ENCODE data around the gene CAPN11.
"Not testable (repeated sequence)": the region's sequence is repeated elsewhere in the genome, so short reads cannot be mapped to it uniquely, and the experiment has no call there.

CAPN11 gene

DNA sequence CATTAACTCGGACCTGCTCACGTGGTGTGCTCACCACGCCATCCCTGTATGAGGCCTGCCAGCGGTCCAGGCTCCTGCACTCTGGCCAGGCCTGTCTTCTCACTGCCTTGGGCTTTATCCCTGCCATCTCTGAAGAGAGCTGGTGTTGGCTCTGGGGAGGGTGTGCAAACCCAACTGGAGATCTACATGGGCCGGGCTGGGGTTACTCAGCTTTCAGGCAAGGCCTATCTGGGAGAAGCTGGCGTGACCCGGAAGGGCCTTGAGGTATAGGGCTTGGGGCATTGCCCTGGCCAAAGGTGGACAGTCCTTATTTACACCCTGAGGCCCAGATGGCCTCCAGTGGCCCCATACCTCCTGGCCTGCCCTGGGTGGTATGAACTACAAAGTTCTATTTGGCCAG is 69.8 kb downstream of the CAPN11 start:
- Mint-ChIP-seq H3K36me3 (ENCODE audit: low read depth) (peaks cover 18% of the 10 kb centered on the region), H3K27ac (peak overlapping the region; percentile 91), H3K27me3 (ENCODE audit: low read depth, poor library complexity) (no peaks in the 10 kb centered on the region), H3K4me1 (peaks cover 80% of the 10 kb centered on the region), H3K9me3 (no peaks in the 10 kb centered on the region), H3K4me3 (no peak overlapping the region)
- TF ChIP-seq, protein P1, sequence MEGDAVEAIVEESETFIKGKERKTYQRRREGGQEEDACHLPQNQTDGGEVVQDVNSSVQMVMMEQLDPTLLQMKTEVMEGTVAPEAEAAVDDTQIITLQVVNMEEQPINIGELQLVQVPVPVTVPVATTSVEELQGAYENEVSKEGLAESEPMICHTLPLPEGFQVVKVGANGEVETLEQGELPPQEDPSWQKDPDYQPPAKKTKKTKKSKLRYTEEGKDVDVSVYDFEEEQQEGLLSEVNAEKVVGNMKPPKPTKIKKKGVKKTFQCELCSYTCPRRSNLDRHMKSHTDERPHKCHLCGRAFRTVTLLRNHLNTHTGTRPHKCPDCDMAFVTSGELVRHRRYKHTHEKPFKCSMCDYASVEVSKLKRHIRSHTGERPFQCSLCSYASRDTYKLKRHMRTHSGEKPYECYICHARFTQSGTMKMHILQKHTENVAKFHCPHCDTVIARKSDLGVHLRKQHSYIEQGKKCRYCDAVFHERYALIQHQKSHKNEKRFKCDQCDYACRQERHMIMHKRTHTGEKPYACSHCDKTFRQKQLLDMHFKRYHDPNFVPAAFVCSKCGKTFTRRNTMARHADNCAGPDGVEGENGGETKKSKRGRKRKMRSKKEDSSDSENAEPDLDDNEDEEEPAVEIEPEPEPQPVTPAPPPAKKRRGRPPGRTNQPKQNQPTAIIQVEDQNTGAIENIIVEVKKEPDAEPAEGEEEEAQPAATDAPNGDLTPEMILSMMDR (IDR thresholded peaks at IDR 0.05) = no peak
- DNase-seq = no peak

DNA sequence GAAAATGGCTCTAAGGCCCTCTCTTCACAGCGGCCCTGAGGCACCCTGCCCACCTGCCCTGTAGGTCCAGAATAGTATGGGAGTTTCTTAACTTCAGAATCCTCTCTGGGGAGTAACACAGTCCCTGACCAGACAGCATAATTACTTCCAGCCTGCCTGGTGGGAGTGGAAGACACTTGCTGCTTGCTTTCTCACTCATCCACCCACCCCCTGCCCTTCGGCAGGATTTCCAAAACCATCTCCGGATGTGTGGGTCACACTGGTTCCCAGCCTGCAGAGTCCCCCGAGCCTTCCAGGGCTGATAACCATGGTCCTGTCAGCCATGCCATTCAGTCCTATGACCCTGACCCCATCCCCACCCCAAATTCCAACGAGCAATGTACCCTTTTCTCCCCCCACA is 70.2 kb downstream of the CAPN11 start:
- peaks cover 18% of the 10 kb centered on the region for H3K36me3 Mint-ChIP-seq (ENCODE audit: low read depth)

DNA sequence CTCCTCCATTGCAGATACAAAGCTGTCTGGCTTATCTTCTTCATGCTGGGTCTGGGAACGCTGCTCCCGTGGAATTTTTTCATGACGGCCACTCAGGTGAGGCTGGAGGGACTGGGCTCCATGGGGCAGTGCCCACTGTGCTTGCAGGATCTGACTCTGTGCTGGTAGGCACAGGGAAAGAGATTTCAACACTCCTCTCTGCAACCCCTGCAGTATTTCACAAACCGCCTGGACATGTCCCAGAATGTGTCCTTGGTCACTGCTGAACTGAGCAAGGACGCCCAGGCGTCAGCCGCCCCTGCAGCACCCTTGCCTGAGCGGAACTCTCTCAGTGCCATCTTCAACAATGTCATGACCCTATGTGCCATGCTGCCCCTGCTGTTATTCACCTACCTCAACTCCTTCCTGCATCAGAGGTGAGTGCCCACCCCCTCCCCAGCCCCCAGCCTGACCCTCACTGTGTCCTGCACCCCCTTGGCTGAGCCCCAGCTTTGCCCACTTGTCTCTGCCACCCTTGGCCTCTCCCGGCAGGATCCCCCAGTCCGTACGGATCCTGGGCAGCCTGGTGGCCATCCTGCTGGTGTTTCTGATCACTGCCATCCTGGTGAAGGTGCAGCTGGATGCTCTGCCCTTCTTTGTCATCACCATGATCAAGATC is 70.9 kb downstream of the CAPN11 start:
- DNase-seq = no peak
- TF ChIP-seq, protein P1 (IDR thresholded peaks at IDR 0.05) = no peak
- Mint-ChIP-seq H3K9me3 (no peaks in the 10 kb centered on the region), H3K27ac (peak overlapping the region; percentile 77), H3K4me1 (peaks cover 84% of the 10 kb centered on the region), H3K36me3 (ENCODE audit: low read depth) (peaks cover 18% of the 10 kb centered on the region), H3K27me3 (ENCODE audit: low read depth, poor library complexity) (peaks cover 4% of the 10 kb centered on the region), H3K4me3 (no peak overlapping the region)

More for the DNA sequence above, 70.2 kb downstream of the CAPN11 start:
- Mint-ChIP-seq H3K4me3 (peak overlapping the region; percentile 11), H3K9me3 (no peaks in the 10 kb centered on the region), H3K27ac (peak overlapping the region; percentile 83), H3K4me1 (peaks cover 84% of the 10 kb centered on the region), H3K27me3 (ENCODE audit: low read depth, poor library complexity) (peaks cover 3% of the 10 kb centered on the region)
- TF ChIP-seq, protein P1 (IDR thresholded peaks at IDR 0.05) = no peak
- DNase-seq = no peak

DNA sequence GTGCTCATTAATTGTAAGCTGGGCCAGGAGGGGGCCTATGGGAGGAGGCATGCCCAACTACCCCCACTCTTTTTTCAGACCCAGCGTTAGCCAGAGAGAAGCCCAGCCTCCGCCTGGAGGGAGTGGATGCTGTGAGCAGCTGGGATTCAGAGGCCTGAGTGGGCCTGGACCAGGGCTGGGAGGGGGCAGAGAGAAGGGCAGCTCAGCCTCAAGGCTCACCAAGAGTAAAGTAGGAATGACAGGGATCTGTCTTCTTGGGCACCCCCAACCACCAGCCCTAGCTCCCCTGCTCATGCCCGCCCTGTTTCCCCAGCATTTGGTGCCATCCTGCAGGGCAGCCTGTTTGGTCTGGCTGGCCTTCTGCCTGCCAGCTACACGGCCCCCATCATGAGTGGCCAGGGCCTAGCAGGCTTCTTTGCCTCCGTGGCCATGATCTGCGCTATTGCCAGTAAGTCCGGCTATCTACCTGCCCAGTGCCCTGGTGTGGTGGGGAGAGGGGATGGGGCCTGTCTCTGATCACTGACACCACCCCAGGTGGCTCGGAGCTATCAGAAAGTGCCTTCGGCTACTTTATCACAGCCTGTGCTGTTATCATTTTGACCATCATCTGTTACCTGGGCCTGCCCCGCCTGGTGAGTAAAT is 71.5 kb downstream of the CAPN11 start:
- Mint-ChIP-seq H3K27ac (no peak overlapping the region), H3K36me3 (ENCODE audit: low read depth) (peaks cover 18% of the 10 kb centered on the region), H3K9me3 (no peaks in the 10 kb centered on the region), H3K27me3 (ENCODE audit: low read depth, poor library complexity) (peaks cover 4% of the 10 kb centered on the region), H3K4me1 (peaks cover 84% of the 10 kb centered on the region), H3K4me3 (no peak overlapping the region)
- DNase-seq = no peak
- TF ChIP-seq, protein P1 (IDR thresholded peaks at IDR 0.05) = no peak

DNA sequence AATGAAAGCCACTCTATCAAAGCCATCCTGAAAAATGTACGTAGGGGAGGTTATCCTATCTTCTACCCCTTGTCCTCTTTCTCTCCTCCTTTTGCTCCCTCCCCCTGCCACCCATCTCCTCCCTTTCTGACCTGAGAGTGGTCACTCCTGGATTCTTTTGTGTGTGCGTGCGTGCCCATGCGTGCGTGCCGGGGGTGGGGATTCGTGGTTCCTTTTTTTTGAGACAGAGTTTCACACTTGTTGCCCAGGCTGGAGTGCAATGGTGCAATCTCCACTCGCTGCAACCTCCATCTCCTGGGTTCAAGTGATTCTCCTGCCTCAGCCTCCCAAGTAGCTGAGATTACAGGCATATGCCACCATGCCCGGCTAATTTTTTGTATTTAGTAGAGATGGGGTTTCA is 72.8 kb downstream of the CAPN11 start:
- H3K27ac Mint-ChIP-seq; DNase-seq; H3K27me3 Mint-ChIP-seq (ENCODE audit: low read depth, poor library complexity); H3K9me3 Mint-ChIP-seq: not testable (repeated sequence)
- Mint-ChIP-seq H3K4me1 (peaks cover 84% of the 10 kb centered on the region), H3K4me3 (peak overlapping the region; percentile 63), H3K36me3 (ENCODE audit: low read depth) (peaks cover 18% of the 10 kb centered on the region)

DNA sequence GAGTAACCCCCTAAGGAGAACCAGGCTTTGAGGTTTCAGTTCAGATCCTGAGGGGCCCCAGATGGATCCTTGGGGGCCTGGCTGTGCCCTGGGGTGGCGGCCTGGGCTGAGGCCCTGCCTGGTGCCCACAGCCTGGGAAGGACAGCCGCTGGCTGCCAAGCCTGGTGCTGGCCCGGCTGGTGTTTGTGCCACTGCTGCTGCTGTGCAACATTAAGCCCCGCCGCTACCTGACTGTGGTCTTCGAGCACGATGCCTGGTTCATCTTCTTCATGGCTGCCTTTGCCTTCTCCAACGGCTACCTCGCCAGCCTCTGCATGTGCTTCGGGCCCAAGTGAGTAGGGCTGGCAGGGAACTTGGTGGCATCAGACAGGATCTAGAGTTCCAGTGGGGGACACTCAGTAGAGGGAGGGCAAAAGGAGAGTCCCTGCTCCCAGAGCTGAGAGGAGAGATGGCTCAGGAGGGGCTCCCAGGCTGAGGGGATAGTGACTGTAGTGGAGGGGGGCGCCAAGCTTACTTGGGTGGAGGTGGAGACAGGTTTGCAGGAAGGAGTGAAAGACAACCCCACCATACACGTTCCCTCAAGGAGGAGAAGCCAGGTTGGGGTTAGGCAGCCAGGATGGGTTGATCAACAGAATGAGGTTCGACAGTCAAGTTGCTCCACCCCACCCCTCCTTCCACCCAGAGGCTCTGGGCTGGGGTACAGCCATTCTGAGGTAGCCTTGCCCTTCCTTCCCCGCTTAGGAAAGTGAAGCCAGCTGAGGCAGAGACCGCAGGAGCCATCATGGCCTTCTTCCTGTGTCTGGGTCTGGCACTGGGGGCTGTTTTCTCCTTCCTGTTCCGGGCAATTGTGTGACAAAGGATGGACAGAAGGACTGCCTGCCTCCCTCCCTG is 74.3 kb downstream of the CAPN11 start:
- TF ChIP-seq, protein P1 (IDR thresholded peaks at IDR 0.05) = no peak
- no peaks in the 10 kb centered on the region for H3K9me3 Mint-ChIP-seq
- peak overlapping the region; percentile 26 for H3K27ac Mint-ChIP-seq
- peaks cover 18% of the 10 kb centered on the region for H3K36me3 Mint-ChIP-seq (ENCODE audit: low read depth)
- DNase-seq = no peak
- peaks cover 6% of the 10 kb centered on the region for H3K27me3 Mint-ChIP-seq (ENCODE audit: low read depth, poor library complexity)
- peaks cover 79% of the 10 kb centered on the region for H3K4me1 Mint-ChIP-seq
- H3K4me3 Mint-ChIP-seq = no peak overlapping the region

Data from nephron progenitor cell (in vitro differentiated cells).